NCI-H526 (cell line): ENCODE data around the gene KCNJ11.
"Not testable (repeated sequence)": the region's sequence is repeated elsewhere in the genome, so short reads cannot be mapped to it uniquely, and the experiment has no call there.

Experiments used
- DNase-seq, 2 experiments: peaks; one replicate each; lab custom pipeline; 2025; lab: John Stamatoyannopoulos, UW

The KCNJ11 gene

GRCh38 chr11:17388609-17389210 lies at the start of gene KCNJ11:
KCNJ11 (minus strand) TSS chr11:17388659; CDS start chr11:17388091, 568 bp downstream.
- DNase-seq, result peak in 1 of 2 experiments; percentile 93

DNA sequence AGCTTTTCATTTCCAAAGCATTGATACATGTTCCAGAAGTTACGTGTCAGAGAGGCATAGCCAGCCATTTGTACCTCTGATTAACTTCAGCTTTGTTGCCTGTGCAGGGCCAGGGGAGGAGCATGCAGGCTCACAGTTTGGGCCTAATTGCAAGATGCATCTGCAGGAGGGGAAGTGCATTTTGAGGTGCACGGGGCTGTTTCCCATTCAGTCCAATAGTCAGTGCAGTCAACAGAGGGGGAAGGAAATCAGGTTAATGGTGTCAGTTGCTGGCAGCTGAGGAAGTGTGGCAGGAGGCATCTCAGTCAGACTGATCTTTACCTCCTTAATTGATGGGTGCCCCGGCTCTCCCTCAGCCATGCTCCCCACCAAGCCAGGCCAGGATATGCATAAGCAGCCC lies 48.9 kb upstream of the KCNJ11 start:
- no peak for DNase-seq

DNA sequence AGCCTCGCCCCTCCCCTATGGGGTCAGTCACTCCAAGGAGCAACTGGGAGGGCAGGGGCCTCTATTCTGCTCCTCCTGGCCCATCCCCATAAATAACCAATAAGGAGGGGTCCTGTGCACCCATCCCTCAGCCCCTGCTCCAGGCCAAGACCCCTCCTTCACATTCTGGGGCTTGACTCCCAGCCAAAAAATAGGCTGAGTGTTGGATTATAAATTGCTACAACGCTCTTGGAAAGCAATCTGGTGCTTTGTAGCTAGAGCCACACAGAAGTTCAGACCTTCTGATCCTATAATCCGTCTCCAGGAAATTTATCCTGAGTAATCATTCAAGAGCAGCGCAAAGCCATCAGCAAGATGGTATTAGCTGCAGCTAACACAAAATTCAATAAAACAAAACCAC lies 45.6 kb upstream of the KCNJ11 start:
- DNase-seq, result no peak

DNA sequence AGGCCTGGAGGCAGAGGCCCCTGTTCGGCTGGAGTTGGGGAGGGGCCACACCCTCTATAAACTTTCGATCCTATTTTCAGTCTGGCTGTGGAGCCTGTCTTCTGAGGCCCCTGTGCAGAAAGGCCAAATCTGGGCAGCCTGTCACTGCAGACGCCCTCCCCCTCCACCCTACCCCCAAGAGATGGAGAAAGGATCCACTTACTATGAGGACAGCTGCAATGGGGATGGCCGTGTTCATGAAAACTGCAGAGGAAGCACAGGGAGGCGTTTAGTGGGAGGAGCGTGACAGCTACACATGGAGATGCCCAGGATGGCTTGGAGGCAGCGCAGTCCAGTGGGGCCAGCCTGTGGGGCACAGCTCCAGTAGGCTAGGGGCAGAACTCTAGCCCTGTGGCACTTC lies 43.5 kb upstream of the KCNJ11 start:
- no peak for DNase-seq

DNA sequence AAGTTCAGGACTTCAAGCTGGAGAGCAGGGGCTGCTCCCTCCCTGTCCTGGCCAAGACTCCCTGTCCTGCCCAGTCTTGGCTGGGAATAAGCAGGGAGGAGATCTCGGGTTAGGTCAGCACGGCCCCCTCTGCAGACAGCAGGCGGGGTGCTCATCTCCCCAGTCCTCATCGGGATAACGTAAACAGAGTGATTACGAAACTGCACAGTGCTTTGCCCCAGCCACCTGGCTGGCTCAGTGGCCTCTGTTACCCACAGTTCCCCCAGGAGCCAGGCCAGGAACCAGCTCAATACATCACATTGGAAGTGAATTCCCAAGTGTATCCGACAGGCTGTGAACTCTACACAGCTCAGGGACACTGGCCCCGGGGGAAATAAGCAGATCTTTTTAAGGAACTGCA lies 42.7 kb upstream of the KCNJ11 start:
- no peak for DNase-seq

DNA sequence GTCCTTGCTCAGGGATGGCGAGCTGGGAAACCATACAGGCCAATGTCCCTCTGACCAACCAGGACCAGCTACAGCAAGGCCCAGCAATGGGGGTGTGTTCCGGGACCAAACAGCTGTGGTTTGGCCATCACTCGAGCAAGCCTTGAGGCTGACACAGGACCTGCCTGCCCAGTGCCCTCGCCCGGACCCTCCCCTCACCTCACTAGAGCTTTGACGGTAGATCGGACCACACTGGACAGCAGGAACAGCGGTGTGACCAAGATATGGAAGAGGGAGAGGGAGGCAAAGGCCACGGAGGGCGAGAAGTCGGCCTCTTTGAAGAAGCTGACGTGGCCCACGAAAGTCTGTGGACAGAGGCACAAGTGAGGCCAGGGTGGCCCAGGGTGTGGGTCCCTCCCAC lies 42.2 kb upstream of the KCNJ11 start:
- no peak for DNase-seq

GRCh38 chr11:17428925-17429324 lies 40.5 kb upstream of the KCNJ11 start:
- no peak for DNase-seq

- DNase-seq, result no peak
These were observed 39.8 kb upstream of the KCNJ11 start for GRCh38 chr11:17428261-17428660.

DNA sequence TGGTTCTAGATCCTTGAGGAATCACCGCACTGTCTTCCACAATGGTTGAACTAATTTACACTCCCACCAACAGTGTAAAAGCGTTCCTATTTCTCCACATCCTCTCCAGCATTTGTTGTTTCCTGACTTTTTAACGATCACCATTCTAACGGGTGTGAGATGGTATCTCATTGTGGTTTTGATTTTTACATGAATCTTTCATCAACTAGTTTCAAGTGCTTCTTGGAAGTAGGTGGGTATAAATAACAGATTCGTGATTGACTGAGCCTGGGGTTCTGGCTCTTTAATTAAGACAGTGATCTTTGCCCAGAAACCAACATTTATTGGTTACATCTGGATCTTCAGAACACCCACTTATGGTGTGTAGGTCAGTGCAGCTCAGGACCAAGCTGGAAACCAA lies 37.8 kb upstream of the KCNJ11 start:
- not testable (repeated sequence) for DNase-seq

- DNase-seq, result no peak
These were observed 35.3 kb upstream of the KCNJ11 start for GRCh38 chr11:17423533-17424310.

GRCh38 chr11:17421781-17422180 lies 33.3 kb upstream of the KCNJ11 start:
- DNase-seq, result no peak

DNA sequence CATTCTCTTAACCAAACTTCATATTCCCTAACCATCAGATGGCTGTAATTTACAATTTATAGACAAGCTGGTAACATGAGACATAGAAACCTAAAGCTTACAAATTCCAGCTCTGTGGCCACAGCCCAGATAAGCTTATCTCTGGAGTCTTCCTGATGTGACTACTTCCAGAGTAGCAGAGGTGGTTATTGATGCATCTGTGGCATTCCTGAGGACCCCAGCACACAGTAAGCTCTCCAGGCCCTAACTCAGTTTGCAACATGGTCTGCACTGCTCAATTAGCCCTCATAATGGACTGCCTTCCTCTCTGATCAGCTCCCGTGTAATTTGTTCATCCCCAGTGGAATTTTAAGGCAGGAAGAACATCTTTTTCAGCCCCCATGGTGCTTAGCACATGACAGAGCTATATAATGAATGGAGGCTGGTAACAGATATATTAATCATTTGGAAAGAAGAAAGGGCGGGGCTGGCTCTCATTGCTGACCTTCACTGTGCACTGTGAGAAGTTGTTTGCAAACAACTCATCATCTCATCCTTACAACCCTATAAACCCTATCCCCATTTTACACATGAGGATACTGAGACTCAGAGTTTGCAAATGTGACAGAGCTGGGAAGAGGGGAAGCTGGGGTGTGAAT lies 30.1 kb upstream of the KCNJ11 start:
- DNase-seq, result no peak

GRCh38 chr11:17416492-17416891 lies 28.0 kb upstream of the KCNJ11 start:
- no peak for DNase-seq

GRCh38 chr11:17415523-17416104 lies 27.2 kb upstream of the KCNJ11 start:
- DNase-seq, result peak in 1 of 2 experiments; percentile 15

GRCh38 chr11:17414992-17415391 lies 26.5 kb upstream of the KCNJ11 start:
- DNase-seq, result no peak

GRCh38 chr11:17414317-17414737 lies 25.9 kb upstream of the KCNJ11 start:
- DNase-seq, result no peak

DNA sequence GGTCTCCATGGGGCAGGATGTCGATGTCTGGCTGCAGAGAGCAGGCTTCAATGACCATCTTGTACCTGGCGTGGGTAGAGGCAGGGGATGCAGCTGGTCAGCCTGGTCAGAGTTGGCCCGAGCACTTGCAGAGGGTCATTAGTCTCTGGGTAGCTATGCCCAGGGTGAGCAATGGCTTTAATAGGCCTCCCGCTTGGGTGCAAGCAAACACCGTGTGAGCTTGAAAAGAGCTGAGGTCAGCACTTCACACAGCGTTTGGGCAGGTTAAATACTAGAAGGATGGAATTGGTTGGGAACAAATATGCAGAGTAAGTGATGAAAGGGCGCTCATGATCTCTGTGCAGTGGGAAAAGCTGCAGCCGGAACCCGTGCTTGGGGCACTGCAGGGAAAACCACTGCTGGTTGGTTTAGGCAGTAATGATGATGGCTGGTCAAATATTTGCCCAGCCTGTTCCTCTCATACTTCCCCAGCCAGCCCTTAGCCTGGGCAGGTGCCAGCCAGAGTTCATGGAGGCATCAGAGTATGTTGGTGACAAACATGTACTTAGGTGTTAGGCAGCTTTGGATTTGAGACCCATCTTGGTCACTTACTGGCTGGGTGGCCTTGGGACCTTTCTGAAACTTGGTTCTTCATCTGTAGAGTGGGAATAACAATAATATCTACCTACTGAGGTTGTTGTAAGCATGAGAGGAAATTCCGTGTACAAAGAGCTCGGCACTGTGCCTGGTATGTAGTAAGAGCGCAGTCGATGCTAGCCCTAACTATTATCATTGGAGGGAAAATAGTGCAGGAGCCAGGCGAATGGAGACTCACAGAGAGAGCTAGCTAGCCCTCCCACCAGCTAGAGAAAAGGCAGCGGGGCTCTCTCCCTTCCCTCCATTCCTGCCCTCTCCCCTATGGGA lies 25.2 kb upstream of the KCNJ11 start:
- no peak for DNase-seq

DNA sequence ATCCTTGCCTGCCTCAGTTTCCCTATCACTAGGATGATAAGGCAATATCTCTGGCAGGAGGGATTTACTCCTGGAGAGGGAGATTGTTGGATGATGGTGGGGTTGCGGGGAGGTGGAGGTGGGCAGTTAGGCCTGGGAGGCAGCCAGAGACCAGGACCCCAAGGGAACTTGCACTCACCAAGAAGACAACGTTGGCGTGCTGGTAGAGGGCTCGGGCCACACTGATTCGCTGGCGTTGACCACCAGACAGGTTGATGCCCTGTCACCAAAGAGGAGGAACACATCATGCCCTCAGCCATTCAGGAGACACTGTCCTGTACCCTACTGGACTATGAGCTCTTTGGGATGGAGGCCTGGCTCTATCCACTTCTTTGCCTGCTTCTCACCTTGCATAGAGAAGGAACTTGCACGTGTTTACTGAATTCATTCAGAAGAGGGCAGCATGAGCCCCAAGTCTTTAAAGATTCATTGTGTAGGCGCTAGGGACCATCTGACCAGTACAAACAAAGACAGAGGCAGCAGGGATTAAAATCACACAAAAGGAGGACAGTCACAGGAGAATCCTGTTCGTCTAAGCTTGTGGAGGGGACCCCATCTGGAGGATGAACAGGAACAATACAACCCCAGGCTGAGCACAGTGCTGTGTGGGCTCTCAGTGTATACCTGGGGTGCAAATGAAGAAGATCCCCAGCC lies 24.2 kb upstream of the KCNJ11 start:
- DNase-seq, result no peak

DNA sequence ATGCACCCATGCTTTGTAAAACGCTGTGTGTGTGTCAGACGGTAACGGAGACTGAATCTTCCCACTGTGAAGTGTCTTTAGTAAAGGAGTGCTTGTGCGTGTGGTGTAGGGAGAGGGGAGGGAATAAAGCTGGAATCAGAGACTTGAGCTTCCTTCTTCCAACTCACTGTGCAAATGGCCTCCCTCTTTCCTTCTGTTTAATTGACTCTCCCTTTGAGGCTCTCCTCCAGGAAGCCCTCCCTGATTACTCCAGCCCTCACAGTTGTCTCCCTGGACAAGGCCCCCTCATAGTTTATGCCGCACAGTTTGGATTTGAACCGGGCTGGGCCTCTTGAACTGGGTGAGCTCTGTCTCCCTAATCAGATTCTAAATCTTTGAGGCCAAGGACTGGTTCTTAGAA lies 23.0 kb upstream of the KCNJ11 start:
- no peak for DNase-seq

DNA sequence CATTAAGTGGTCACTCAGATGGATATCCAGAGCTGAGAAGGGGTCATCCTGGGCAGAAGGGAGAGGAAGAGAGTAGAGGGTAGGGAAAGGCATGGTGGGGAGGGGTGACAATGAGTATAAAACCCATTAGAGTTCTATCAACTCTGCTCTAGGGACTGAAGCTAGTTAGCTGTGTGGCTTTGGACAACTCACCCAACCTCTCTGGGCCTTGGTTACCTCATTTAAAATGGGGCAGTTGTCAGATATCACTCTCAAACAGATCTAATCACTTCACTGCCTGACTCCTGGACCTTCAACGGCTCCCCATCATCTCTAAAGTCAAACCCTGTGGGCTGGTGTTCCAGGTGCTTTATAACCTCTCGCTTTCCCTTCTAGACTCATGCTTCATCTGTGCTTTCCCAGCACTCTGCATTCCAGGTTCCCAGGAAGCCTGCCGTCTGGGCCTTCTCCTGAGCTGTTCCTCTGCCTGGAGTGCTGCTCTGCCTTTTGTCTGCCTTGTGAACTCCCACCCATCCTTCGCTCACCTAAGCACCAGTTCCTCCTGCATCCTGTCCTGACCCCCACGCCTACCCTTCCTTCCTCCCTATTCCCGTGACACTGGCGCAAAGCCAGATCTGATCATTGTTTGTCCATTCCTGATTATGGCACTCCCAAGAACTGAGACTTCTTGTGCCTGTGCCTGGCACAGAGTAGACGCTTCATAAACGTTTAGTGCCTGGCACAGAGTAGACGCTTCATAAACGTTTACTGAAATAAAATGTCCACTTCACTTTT lies 22.3 kb upstream of the KCNJ11 start:
- no peak for DNase-seq
